IMR-90 (cell line): ENCODE results near the gene ZBTB32. TPM values are rescaled to one million over a fixed set of nuclear protein-coding genes. Genes with fewer than 3 reads are reported as not detected.

Experiments
- ATAC-seq: fragments of 200-7000 bp; cut with Tn5 transposase; 2 replicates; pipeline ENCODE4 v1.9.1; 2020; ENCODE audit warnings: low read depth, mild to moderate bottlenecking, moderate library complexity
- BruUV-seq: library from RNA; stranded (reverse); fragments of 400-500 nt; replicated peaks from 2 replicates; lab custom pipeline; 2021; lab: Mats Ljungman, UMichigan
- CTCF ChIA-PET: fragments of 300-600 bp; formaldehyde crosslinking; extraction: SDS; loops from one replicate; lab custom pipeline; 2021; ENCODE audit warnings: antibody characterized with exemption; lab: Yijun Ruan, JAX
- POLR2A ChIA-PET: fragments of 300-600 bp; sonication (Branson Sonifier 250); formaldehyde crosslinking; loops from one replicate; lab custom pipeline; 2022; ENCODE audit warnings: antibody characterized with exemption; ENCODE audit not compliant: unreplicated experiment; lab: Charles Lee
- DNase-seq: peaks from one replicate; pipeline ENCODE4 v3.0.0; 2013
- H2AFZ ChIP-seq: replicated peaks from 2 replicates; pipeline ENCODE3; 2013; ENCODE audit warnings: low read length, mild to moderate bottlenecking; ENCODE audit not compliant: poor library complexity
- H2AK5ac ChIP-seq: 2 replicates; pipeline ENCODE4 v1.6.1; 2013; ENCODE audit warnings: low read depth, low read length, inconsistent platforms
- H2AK9ac ChIP-seq: replicated peaks from 2 replicates; pipeline ENCODE3; 2013; ENCODE audit warnings: mild to moderate bottlenecking, low read depth, low read length, moderate library complexity; ENCODE audit not compliant: poor library complexity
- H2BK120ac ChIP-seq: 2 replicates; pipeline ENCODE4 v1.6.1; 2013; ENCODE audit warnings: low read depth, low read length, inconsistent platforms
- H2BK15ac ChIP-seq: 3 replicates; pipeline ENCODE4 v1.6.1; 2013; ENCODE audit warnings: low read depth, low read length, inconsistent platforms
- H2BK20ac ChIP-seq: 2 replicates; pipeline ENCODE4 v1.6.1; 2013; ENCODE audit warnings: low read depth, mild to moderate bottlenecking, inconsistent platforms, low read length, moderate library complexity
- H2BK5ac ChIP-seq: 2 replicates; pipeline ENCODE4 v1.6.1; 2013; ENCODE audit warnings: mild to moderate bottlenecking, low read depth, low read length, inconsistent platforms; ENCODE audit not compliant: poor library complexity, severe bottlenecking
- H3K14ac ChIP-seq: replicated peaks from 2 replicates; pipeline ENCODE4 v1.6.1; 2013; ENCODE audit warnings: low read depth, low read length, inconsistent platforms
- H3K18ac ChIP-seq: 2 replicates; pipeline ENCODE4 v1.6.1; 2013; ENCODE audit warnings: low read depth, low read length, control low read depth
- H3K23ac ChIP-seq: 2 replicates; pipeline ENCODE4 v1.6.1; 2013; ENCODE audit warnings: low read depth, low read length, inconsistent platforms
- H3K27ac ChIP-seq: 2 replicates; pipeline ENCODE4 v1.5.1; 2013; ENCODE audit warnings: mild to moderate bottlenecking, control low read depth, low read length; ENCODE audit not compliant: insufficient read depth
- H3K27me3 ChIP-seq: 2 replicates; pipeline ENCODE4 v1.6.1; 2013; ENCODE audit warnings: low read length; ENCODE audit not compliant: control insufficient read depth, insufficient read depth
- H3K36me3 ChIP-seq: 2 replicates; pipeline ENCODE4 v1.6.1; 2013; ENCODE audit warnings: low read length, mixed read lengths; ENCODE audit not compliant: control insufficient read depth, insufficient read depth
- H3K4ac ChIP-seq: 2 replicates; pipeline ENCODE4 v1.6.1; 2013; ENCODE audit warnings: low read depth, low read length, inconsistent platforms
- H3K4me1 ChIP-seq: 2 replicates; pipeline ENCODE4 v1.6.1; 2013; ENCODE audit warnings: low read length, mixed read lengths; ENCODE audit not compliant: control insufficient read depth, insufficient read depth
- H3K4me2 ChIP-seq: 2 replicates; pipeline ENCODE4 v1.6.1; 2013; ENCODE audit warnings: low read depth, mild to moderate bottlenecking, control low read depth, low read length, moderate library complexity
- H3K4me3 ChIP-seq: 2 replicates; pipeline ENCODE4 v1.5.1; 2013; ENCODE audit warnings: low read depth, mild to moderate bottlenecking, control low read depth, low read length, moderate library complexity; ENCODE audit not compliant: insufficient read depth
- H3K56ac ChIP-seq: 2 replicates; pipeline ENCODE4 v1.6.1; 2013; ENCODE audit warnings: low read length, inconsistent platforms; ENCODE audit not compliant: insufficient read depth; ENCODE audit errors: extremely low read depth
- H3K79me1 ChIP-seq, 2 experiments: 2 replicates each; pipeline ENCODE4 v1.6.1; 2013; ENCODE audit warnings: low read length in 2 of 2, inconsistent platforms in 1 of 2, low read depth in 1 of 2
- H3K9ac ChIP-seq: 2 replicates; pipeline ENCODE4 v1.6.1; 2013; ENCODE audit warnings: low read depth, low read length, control low read depth
- H3K9me1 ChIP-seq: 2 replicates; pipeline ENCODE4 v1.6.1; 2013; ENCODE audit warnings: low read length, inconsistent platforms; ENCODE audit not compliant: insufficient read depth
- H3K9me3 ChIP-seq: 2 replicates; pipeline ENCODE4 v1.6.1; 2013; ENCODE audit warnings: low read length; ENCODE audit not compliant: control insufficient read depth, insufficient read depth
- H4K20me1 ChIP-seq: 2 replicates; pipeline ENCODE4 v1.6.1; 2013; ENCODE audit warnings: low read length, inconsistent platforms; ENCODE audit not compliant: insufficient read depth
- H4K5ac ChIP-seq: 2 replicates; pipeline ENCODE4 v1.6.1; 2013; ENCODE audit warnings: mild to moderate bottlenecking, low read depth, low read length, control low read depth
- H4K8ac ChIP-seq, 2 experiments: 2 replicates each; pipeline ENCODE4 v1.6.1; 2013; ENCODE audit warnings: low read depth in 2 of 2, low read length in 2 of 2, control low read depth in 1 of 2, inconsistent platforms in 1 of 2
- H4K91ac ChIP-seq: 2 replicates; pipeline ENCODE4 v1.6.1; 2013; ENCODE audit warnings: low read depth, low read length, inconsistent platforms; ENCODE audit not compliant: insufficient read depth
- BHLHE40 ChIP-seq: fragments of 150-350 bp; IDR thresholded peaks from 2 replicates; pipeline ENCODE4 v1.6.1; 2016; ENCODE audit warnings: mild to moderate bottlenecking, low read depth, low read length
- CEBPB ChIP-seq: IDR thresholded peaks from 2 replicates; pipeline ENCODE4 v1.6.1; 2012; ENCODE audit warnings: low read depth, low read length, improper control_type of control experiment
- CHD1 ChIP-seq: IDR thresholded peaks from 2 replicates; pipeline ENCODE4 v1.6.1; 2012; ENCODE audit warnings: low read depth, low read length, improper control_type of control experiment
- FOS ChIP-seq: fragments of 150-350 bp; IDR thresholded peaks from 2 replicates; pipeline ENCODE4 v1.6.1; 2016; ENCODE audit warnings: low read depth, low read length
- MAFK ChIP-seq: IDR thresholded peaks from 2 replicates; pipeline ENCODE4 v1.6.1; 2012; ENCODE audit warnings: low read depth, low read length, improper control_type of control experiment
- MAZ ChIP-seq: IDR thresholded peaks from 2 replicates; pipeline ENCODE4 v1.6.1; 2012; ENCODE audit warnings: low read depth, mild to moderate bottlenecking, low read length, improper control_type of control experiment, moderate library complexity, borderline replicate concordance
- MXI1 ChIP-seq: IDR thresholded peaks from 2 replicates; pipeline ENCODE4 v1.6.1; 2012; ENCODE audit warnings: low read depth, mild to moderate bottlenecking, low read length, moderate library complexity, borderline replicate concordance
- NFE2L2 ChIP-seq: fragments of 150-350 bp; IDR thresholded peaks from 2 replicates; pipeline ENCODE4 v1.6.1; 2016; ENCODE audit warnings: low read depth, mild to moderate bottlenecking, low read length
- POLR2A ChIP-seq: IDR thresholded peaks from 2 replicates; pipeline ENCODE4 v1.6.1; 2012; ENCODE audit warnings: mild to moderate bottlenecking, low read depth, low read length
- RAD21 ChIP-seq: IDR thresholded peaks from 2 replicates; pipeline ENCODE4 v1.6.1; 2012; ENCODE audit warnings: low read length, improper control_type of control experiment
- RCOR1 ChIP-seq: IDR thresholded peaks from 2 replicates; pipeline ENCODE4 v1.6.1; 2012; ENCODE audit warnings: mild to moderate bottlenecking, low read length, improper control_type of control experiment; ENCODE audit not compliant: insufficient replicate concordance
- RFX5 ChIP-seq: IDR thresholded peaks from 2 replicates; pipeline ENCODE4 v1.8.0; 2012; ENCODE audit warnings: low read depth, mild to moderate bottlenecking, low read length, moderate library complexity
- SMC3 ChIP-seq: fragments of 150-350 bp; IDR thresholded peaks from 2 replicates; pipeline ENCODE4 v1.6.1; 2016; ENCODE audit warnings: low read depth, mild to moderate bottlenecking, antibody characterized with exemption, low read length, moderate library complexity
- WGBS, 2 experiments: methylation state at CpG; one replicate each; pipeline versions ENCODE4 v1.1.5 to v1.1.7; 2013; ENCODE audit warnings: missing lambda C conversion rate in 2 of 2; ENCODE audit not compliant: insufficient read length in 1 of 2; ENCODE audit errors: extremely low coverage in 2 of 2; 5-methylcytosine and 5-hydroxymethylcytosine counted together
- dilution Hi-C: fragments of 300-500 bp; cut with HindIII; formaldehyde crosslinking; loops from one replicate; pipeline ENCODE4 v1.14.3; 2018; ENCODE audit warnings: low sequenced_read_pairs; ENCODE audit not compliant: unreplicated experiment
- in situ Hi-C: fragments of 300-500 bp; cut with MboI; formaldehyde crosslinking; loops from 3 replicates; pipeline ENCODE4 v1.14.3; 2019; ENCODE audit warnings: low sequenced_read_pairs, inconsistent platforms, mixed read lengths
- intact Hi-C: fragments of 100-400 bp; cut with micrococcal nuclease; formaldehyde crosslinking; loops from 2 replicates; pipeline ENCODE4 v1.10.0; 2022
- polyA plus RNA-seq, 3 experiments: library from polyadenylated mRNA; depleted of rRNA; stranded (reverse); fragments of >200 nt; gene quantifications; 2 replicates each; pipeline ENCODE4 v1.2.3, GENCODE V29; 2012; ENCODE audit warnings: low replicate concordance in 1 of 3
- total RNA-seq: library from RNA; depleted of rRNA; stranded (reverse); fragments of >200 nt; gene quantifications from 2 replicates; pipeline ENCODE4 v1.2.3, GENCODE V29; 2012
- TF ChIP-seq, protein P1 (sequence below): fragments of 150-350 bp; IDR thresholded peaks from 2 replicates; pipeline ENCODE4 v1.6.1; 2016; ENCODE audit warnings: low read depth, mild to moderate bottlenecking, low read length, moderate library complexity, borderline replicate concordance
- TF ChIP-seq, protein P2 (sequence below): conservative IDR thresholded peaks from 2 replicates; pipeline ENCODE4 v1.5.1; 2012; ENCODE audit warnings: mild to moderate bottlenecking, low read depth, low read length, improper control_type of control experiment
- TF ChIP-seq, protein P3 (sequence below): fragments of 150-350 bp; IDR thresholded peaks from 2 replicates; pipeline ENCODE4 v1.6.1; 2017; ENCODE audit warnings: mild to moderate bottlenecking, antibody characterized with exemption, low read length, low read depth

ZBTB32 gene
- total and polyA plus RNA-seq, 2 of the 4 experiments (the other 2 are of a cell fraction), result not detected

DNA sequence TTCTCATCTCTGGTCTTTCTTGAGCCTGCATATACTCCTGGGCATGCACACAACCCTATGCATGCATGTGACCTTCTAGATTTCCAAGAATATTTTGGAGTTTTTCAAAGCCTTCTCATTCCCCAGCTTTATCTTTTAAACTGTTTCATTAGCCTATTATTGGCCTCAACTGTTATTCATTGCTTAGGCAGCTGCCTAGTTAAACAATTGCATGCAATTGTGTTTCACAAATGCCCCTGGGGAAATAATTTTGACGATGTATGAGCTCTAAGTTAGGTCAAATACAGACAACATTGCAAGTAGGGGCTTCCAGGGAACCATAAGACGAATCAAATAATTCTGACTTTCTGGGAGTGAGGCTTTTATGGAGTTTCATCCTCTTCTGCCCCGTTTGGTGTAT lies 40.4 kb upstream of the ZBTB32 start:
- Histone ChIP-seq H4K20me1 (0 out of 2 replicates have a peak, but pooled peaks cover 7% of the 10 kb centered on the region), H2AK9ac (no peak overlapping the region), H3K23ac (no peak overlapping the region), H2BK15ac (no peak overlapping the region), H4K5ac (no peak overlapping the region), H2BK120ac (no peak overlapping the region), H2AFZ (no peak overlapping the region), H3K4me1 (no peaks in the 10 kb centered on the region), H3K14ac (no peak overlapping the region), H2BK5ac (no peak overlapping the region), H3K27ac (no peak overlapping the region), H4K8ac (no peak overlapping the region), H3K9me1 (no peaks in the 10 kb centered on the region), H3K4me3 (no peak overlapping the region), H3K9ac (no peak overlapping the region), H2AK5ac (no peak overlapping the region), H3K4ac (no peak overlapping the region), H3K9me3 (no peaks in the 10 kb centered on the region), H3K56ac (no peak overlapping the region), H3K18ac (no peak overlapping the region), H3K36me3 (peaks cover 31% of the 10 kb centered on the region), H3K27me3 (no peaks in the 10 kb centered on the region), H3K79me1 (peaks cover 0 to 4% of the 10 kb centered on the region in 2 experiments; a peak in 1 of 4 replicates), H3K4me2 (no peak overlapping the region), H4K91ac (no peak overlapping the region), H2BK20ac (no peak overlapping the region)
- no peak for ATAC-seq
- no peak for DNase-seq
- CTCF ChIA-PET, result interaction anchor here (0.6 kb wide), 2 partner anchors 28 to 316 kb away, joined by 4 to 6 read pairs; no protein-coding TSS in a partner anchor
- POLR2A ChIA-PET, result no interaction called here
- intact Hi-C loops, result no loop called here
- BruUV-seq, result no TSS peak
- no peak for TF ChIP-seq BHLHE40
- no peak for TF ChIP-seq SMC3
- no peak for TF ChIP-seq RFX5
- TF ChIP-seq, protein P1, sequence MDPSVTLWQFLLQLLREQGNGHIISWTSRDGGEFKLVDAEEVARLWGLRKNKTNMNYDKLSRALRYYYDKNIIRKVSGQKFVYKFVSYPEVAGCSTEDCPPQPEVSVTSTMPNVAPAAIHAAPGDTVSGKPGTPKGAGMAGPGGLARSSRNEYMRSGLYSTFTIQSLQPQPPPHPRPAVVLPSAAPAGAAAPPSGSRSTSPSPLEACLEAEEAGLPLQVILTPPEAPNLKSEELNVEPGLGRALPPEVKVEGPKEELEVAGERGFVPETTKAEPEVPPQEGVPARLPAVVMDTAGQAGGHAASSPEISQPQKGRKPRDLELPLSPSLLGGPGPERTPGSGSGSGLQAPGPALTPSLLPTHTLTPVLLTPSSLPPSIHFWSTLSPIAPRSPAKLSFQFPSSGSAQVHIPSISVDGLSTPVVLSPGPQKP, result no peak
- no peak for TF ChIP-seq RCOR1
- TF ChIP-seq FOS, result no peak
- TF ChIP-seq, protein P2, sequence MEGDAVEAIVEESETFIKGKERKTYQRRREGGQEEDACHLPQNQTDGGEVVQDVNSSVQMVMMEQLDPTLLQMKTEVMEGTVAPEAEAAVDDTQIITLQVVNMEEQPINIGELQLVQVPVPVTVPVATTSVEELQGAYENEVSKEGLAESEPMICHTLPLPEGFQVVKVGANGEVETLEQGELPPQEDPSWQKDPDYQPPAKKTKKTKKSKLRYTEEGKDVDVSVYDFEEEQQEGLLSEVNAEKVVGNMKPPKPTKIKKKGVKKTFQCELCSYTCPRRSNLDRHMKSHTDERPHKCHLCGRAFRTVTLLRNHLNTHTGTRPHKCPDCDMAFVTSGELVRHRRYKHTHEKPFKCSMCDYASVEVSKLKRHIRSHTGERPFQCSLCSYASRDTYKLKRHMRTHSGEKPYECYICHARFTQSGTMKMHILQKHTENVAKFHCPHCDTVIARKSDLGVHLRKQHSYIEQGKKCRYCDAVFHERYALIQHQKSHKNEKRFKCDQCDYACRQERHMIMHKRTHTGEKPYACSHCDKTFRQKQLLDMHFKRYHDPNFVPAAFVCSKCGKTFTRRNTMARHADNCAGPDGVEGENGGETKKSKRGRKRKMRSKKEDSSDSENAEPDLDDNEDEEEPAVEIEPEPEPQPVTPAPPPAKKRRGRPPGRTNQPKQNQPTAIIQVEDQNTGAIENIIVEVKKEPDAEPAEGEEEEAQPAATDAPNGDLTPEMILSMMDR, result no peak
- no peak for TF ChIP-seq CEBPB
- no peak for TF ChIP-seq MAFK
- TF ChIP-seq RAD21, result no peak
- no peak for TF ChIP-seq POLR2A
- TF ChIP-seq MAZ, result no peak
- TF ChIP-seq MXI1, result no peak
- TF ChIP-seq NFE2L2, result no peak
- no peak for TF ChIP-seq CHD1
- TF ChIP-seq, protein P3, sequence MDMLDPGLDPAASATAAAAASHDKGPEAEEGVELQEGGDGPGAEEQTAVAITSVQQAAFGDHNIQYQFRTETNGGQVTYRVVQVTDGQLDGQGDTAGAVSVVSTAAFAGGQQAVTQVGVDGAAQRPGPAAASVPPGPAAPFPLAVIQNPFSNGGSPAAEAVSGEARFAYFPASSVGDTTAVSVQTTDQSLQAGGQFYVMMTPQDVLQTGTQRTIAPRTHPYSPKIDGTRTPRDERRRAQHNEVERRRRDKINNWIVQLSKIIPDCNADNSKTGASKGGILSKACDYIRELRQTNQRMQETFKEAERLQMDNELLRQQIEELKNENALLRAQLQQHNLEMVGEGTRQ, result no peak
- no CpG with 5 or more reads among the region's 3 CpGs for WGBS, 2 experiments
- dilution Hi-C loops, result no loop called here
- in situ Hi-C loops, result no loop called here
